Neural progenitor cell (in vitro differentiated cells): ENCODE results near the gene INO80. TPM values are rescaled to one million over a fixed set of nuclear protein-coding genes. Genes with fewer than 3 reads are reported as not detected.

Source experiments
- DNase-seq: peaks from one replicate; pipeline ENCODE4 v3.0.0-alpha.2; 2016; ENCODE audit warnings: low spot score
- H2AFZ ChIP-seq: fragments of 200-600 bp; sonication (generic); replicated peaks from 2 replicates; pipeline ENCODE4 v1.6.1; 2016; ENCODE audit warnings: antibody characterized with exemption
- H3F3A ChIP-seq: fragments of 200-600 bp; sonication (generic); 2 replicates; pipeline ENCODE4 v1.6.1; 2016; ENCODE audit warnings: antibody characterized with exemption, low read depth
- H3K27ac ChIP-seq: fragments of 200-600 bp; sonication (generic); 2 replicates; pipeline ENCODE4 v1.5.1; 2016; ENCODE audit warnings: mild to moderate bottlenecking
- H3K27me3 ChIP-seq: fragments of 200-600 bp; sonication (generic); 2 replicates; pipeline ENCODE4 v1.6.1; 2016; ENCODE audit warnings: mild to moderate bottlenecking, moderate library complexity
- H3K36me3 ChIP-seq: fragments of 200-600 bp; sonication (generic); 2 replicates; pipeline ENCODE4 v1.5.1; 2016
- H3K4me1 ChIP-seq: fragments of 200-600 bp; sonication (generic); 2 replicates; pipeline ENCODE4 v1.6.1; 2016; ENCODE audit warnings: mixed run types
- H3K4me2 ChIP-seq: fragments of 200-600 bp; sonication (generic); 2 replicates; pipeline ENCODE4 v1.6.1; 2016
- H3K4me3 ChIP-seq: fragments of 200-600 bp; sonication (generic); 2 replicates; pipeline ENCODE4 v1.5.1; 2016
- H3K79me2 ChIP-seq: fragments of 200-600 bp; sonication (generic); 2 replicates; pipeline ENCODE4 v1.6.1; 2016; ENCODE audit warnings: low read depth
- H3K9ac ChIP-seq: fragments of 200-600 bp; sonication (generic); 2 replicates; pipeline ENCODE4 v1.6.1; 2016
- H3K9me3 ChIP-seq: fragments of 200-600 bp; sonication (generic); 2 replicates; pipeline ENCODE4 v1.5.1; 2016; ENCODE audit warnings: low read depth
- H4K20me1 ChIP-seq: fragments of 200-600 bp; sonication (generic); 2 replicates; pipeline ENCODE4 v1.6.1; 2016; ENCODE audit warnings: low read depth
- H3K27ac Mint-ChIP-seq: 3 replicates; pipeline ENCODE4 v1.8.0; 2021; ENCODE audit warnings: mixed read lengths
- H3K27me3 Mint-ChIP-seq: 2 replicates; pipeline ENCODE4 v1.8.0; 2022; ENCODE audit warnings: low read depth, mild to moderate bottlenecking, inconsistent platforms, moderate library complexity, mixed read lengths; ENCODE audit not compliant: insufficient read depth
- H3K36me3 Mint-ChIP-seq: 3 replicates; pipeline ENCODE4 v1.8.0; 2021; ENCODE audit warnings: mixed read lengths
- H3K4me1 Mint-ChIP-seq: 3 replicates; pipeline ENCODE4 v1.8.0; 2021; ENCODE audit warnings: mixed read lengths
- H3K4me3 Mint-ChIP-seq: 3 replicates; pipeline ENCODE4 v1.8.0; 2021; ENCODE audit warnings: mild to moderate bottlenecking, moderate library complexity, mixed read lengths
- H3K9me3 Mint-ChIP-seq: 3 replicates; pipeline ENCODE4 v1.8.0; 2020; ENCODE audit warnings: mixed read lengths
- EZH2 ChIP-seq: fragments of 200-600 bp; sonication (generic); IDR thresholded peaks from 2 replicates; pipeline ENCODE4 v1.6.1; 2017; ENCODE audit warnings: antibody characterized with exemption, mild to moderate bottlenecking, moderate library complexity
- EZH2phosphoT487 ChIP-seq: fragments of 200-600 bp; sonication (generic); IDR thresholded peaks from 2 replicates; pipeline ENCODE4 v1.6.1; 2017; ENCODE audit warnings: antibody characterized with exemption
- total RNA-seq: library from RNA; depleted of rRNA; stranded (reverse); fragments of >200 nt; gene quantifications from 2 replicates; pipeline ENCODE4 v1.2.3, GENCODE V29; 2015; ENCODE audit warnings: low replicate concordance
- TF ChIP-seq, protein P1 (sequence below): fragments of 200-600 bp; sonication (generic); IDR thresholded peaks from 2 replicates; pipeline ENCODE4 v1.5.1; 2017; ENCODE audit warnings: antibody characterized with exemption, mild to moderate bottlenecking

The INO80 gene
- total RNA-seq, 1 donor from 2014 or later: 25.4 TPM

DNA sequence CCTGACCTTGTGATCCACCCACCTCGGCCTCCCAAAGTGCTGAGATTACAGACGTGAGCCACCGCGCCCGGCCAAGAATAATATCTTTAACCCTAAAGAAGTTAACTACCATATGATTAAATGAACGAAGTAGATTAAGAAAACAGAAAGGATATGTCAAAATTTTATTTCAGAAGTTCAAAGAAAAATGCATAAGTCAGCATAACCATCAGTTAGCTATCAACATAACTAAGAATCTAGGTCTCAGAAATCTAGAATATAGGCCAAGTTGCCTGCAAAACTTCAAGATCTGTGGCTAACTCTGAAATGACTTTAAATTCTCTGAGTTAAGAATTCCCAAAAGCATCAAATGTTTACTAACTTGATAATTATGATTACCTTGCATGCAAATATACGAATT lies 38.0 kb downstream of the INO80 start:
- Histone ChIP-seq H3K4me2 (no peak overlapping the region), H3K9me3 (no peaks in the 10 kb centered on the region), H3K9ac (no peak overlapping the region), H3K4me1 (no peaks in the 10 kb centered on the region), H3F3A (no peaks in the 10 kb centered on the region), H3K79me2 (no peaks in the 10 kb centered on the region), H3K4me3 (no peak overlapping the region), H3K36me3 (peaks cover 13% of the 10 kb centered on the region), H3K27me3 (no peaks in the 10 kb centered on the region), H2AFZ (no peak overlapping the region), H4K20me1 (no peaks in the 10 kb centered on the region), H3K27ac (no peak overlapping the region)
- peaks cover 33% of the 10 kb centered on the region for H3K36me3 Mint-ChIP-seq
- H3K27me3 Mint-ChIP-seq: no peaks in the 10 kb centered on the region
- no peak for DNase-seq
- H3K4me3 Mint-ChIP-seq: no peak overlapping the region
- TF ChIP-seq, protein P1, sequence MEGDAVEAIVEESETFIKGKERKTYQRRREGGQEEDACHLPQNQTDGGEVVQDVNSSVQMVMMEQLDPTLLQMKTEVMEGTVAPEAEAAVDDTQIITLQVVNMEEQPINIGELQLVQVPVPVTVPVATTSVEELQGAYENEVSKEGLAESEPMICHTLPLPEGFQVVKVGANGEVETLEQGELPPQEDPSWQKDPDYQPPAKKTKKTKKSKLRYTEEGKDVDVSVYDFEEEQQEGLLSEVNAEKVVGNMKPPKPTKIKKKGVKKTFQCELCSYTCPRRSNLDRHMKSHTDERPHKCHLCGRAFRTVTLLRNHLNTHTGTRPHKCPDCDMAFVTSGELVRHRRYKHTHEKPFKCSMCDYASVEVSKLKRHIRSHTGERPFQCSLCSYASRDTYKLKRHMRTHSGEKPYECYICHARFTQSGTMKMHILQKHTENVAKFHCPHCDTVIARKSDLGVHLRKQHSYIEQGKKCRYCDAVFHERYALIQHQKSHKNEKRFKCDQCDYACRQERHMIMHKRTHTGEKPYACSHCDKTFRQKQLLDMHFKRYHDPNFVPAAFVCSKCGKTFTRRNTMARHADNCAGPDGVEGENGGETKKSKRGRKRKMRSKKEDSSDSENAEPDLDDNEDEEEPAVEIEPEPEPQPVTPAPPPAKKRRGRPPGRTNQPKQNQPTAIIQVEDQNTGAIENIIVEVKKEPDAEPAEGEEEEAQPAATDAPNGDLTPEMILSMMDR: no peak
- no peak for TF ChIP-seq EZH2
- no peak for TF ChIP-seq EZH2phosphoT487
- H3K27ac Mint-ChIP-seq: no peak overlapping the region
- H3K9me3 Mint-ChIP-seq: no peaks in the 10 kb centered on the region
- no peaks in the 10 kb centered on the region for H3K4me1 Mint-ChIP-seq

DNA sequence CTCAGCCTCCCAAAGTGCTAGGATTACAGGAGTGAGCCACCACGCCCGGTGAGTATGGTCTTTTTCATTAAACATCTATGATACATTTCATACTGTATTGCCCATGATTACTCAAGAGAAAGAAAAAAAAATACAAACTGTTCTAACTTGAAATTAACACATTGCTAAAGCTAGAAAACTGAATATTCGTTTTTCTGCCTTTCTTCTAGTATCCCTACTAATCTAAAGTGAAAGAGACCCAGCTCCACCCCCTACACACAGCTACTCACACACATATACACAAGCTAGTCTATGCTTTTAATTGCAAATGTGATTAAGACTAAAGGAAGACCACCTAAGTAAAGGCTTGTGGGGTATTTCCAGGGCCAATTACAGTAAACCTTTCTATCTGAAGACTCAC lies 43.1 kb downstream of the INO80 start:
- no peaks in the 10 kb centered on the region for H3F3A ChIP-seq
- H3K27me3 ChIP-seq: no peaks in the 10 kb centered on the region
- Mint-ChIP-seq H3K4me3 (no peak overlapping the region), H3K4me1 (no peaks in the 10 kb centered on the region), H3K27ac (no peak overlapping the region), H3K36me3 (peaks cover 26% of the 10 kb centered on the region), H3K9me3 (no peaks in the 10 kb centered on the region), H3K27me3 (peaks cover 2% of the 10 kb centered on the region)
- H3K9me3 ChIP-seq: no peaks in the 10 kb centered on the region
- no peak overlapping the region for H3K27ac ChIP-seq
- no peak overlapping the region for H2AFZ ChIP-seq
- DNase-seq: no peak
- no peak overlapping the region for H3K4me3 ChIP-seq
- H3K79me2 ChIP-seq: no peaks in the 10 kb centered on the region
- peaks cover 6% of the 10 kb centered on the region for H3K36me3 ChIP-seq
- H3K9ac ChIP-seq: no peak overlapping the region
- TF ChIP-seq, protein P1: no peak
- TF ChIP-seq EZH2phosphoT487: no peak
- no peak for TF ChIP-seq EZH2
- no peaks in the 10 kb centered on the region for H4K20me1 ChIP-seq
- no peaks in the 10 kb centered on the region for H3K4me1 ChIP-seq
- H3K4me2 ChIP-seq: no peak overlapping the region

DNA sequence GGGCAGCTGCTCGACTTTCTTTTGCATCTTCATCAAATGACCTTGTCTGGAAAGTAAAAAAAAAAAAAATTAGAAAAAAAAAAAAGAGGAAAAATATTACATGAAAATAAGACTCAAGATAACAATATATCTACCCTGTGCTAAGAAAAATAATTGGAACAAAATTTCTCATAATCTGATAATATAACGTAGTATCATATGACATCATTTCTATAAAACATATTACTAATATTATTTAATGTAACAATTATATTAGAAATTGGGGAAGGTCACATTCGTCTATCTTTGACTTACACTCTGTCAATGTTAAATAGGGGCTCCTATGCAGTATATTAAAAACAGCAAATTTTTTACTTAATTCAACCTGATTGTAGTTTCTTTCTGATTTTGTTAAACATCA lies 44.1 kb downstream of the INO80 start:
- H3K9ac ChIP-seq: no peak overlapping the region
- peaks cover 5% of the 10 kb centered on the region for H3K36me3 ChIP-seq
- Mint-ChIP-seq H3K4me1 (no peaks in the 10 kb centered on the region), H3K4me3 (no peak overlapping the region), H3K27me3 (peaks cover 2% of the 10 kb centered on the region), H3K27ac (no peak overlapping the region), H3K9me3 (no peaks in the 10 kb centered on the region), H3K36me3 (peaks cover 31% of the 10 kb centered on the region)
- no peaks in the 10 kb centered on the region for H3K9me3 ChIP-seq
- H3K79me2 ChIP-seq: no peaks in the 10 kb centered on the region
- no peak for DNase-seq
- no peak overlapping the region for H3K4me2 ChIP-seq
- H2AFZ ChIP-seq: no peak overlapping the region
- no peaks in the 10 kb centered on the region for H3F3A ChIP-seq
- no peak overlapping the region for H3K27ac ChIP-seq
- no peaks in the 10 kb centered on the region for H4K20me1 ChIP-seq
- H3K27me3 ChIP-seq: no peaks in the 10 kb centered on the region
- no peak overlapping the region for H3K4me3 ChIP-seq
- TF ChIP-seq, protein P1: no peak
- no peak for TF ChIP-seq EZH2
- TF ChIP-seq EZH2phosphoT487: no peak
- no peaks in the 10 kb centered on the region for H3K4me1 ChIP-seq
